ENCODE measurements around the gene PARN. TPM values are rescaled to one million over a fixed set of nuclear protein-coding genes. Genes with fewer than 3 reads are reported as not detected.

PARN gene
- total and polyA plus RNA-seq, 9 of the 15 experiments (the other 6 are each of a cell fraction or from before 2014, with no cell fraction given) = 9.6 to 51.3 (median 40.4) TPM

GRCh38 chr16:14501331-14502255 is 128.5 kb downstream of the PARN start (continued):
- TF ChIP-seq SFPQ (IDR thresholded peaks at IDR 0.05; ENCODE audit: low read depth, low read length) (no peak), CXXC5 (CRISPR knock-in tag; IDR thresholded peaks at IDR 0.05) (0 out of 2 replicates have a peak, but pooled peaks have one; percentile 27), SMARCC2 (IDR thresholded peaks at IDR 0.05; ENCODE audit: low read depth) (0 out of 2 replicates have a peak, but pooled peaks have one; percentile 68), MITF (IDR thresholded peaks at IDR 0.05) (no peak), MXI1 (IDR thresholded peaks at IDR 0.05; ENCODE audit: low read depth, low read length) (no peak), HDAC1 (IDR thresholded peaks at IDR 0.05) (peak in 1 of 2 experiments; percentile 78; a peak in 2 of 4 replicates), TAL1 (IDR thresholded peaks at IDR 0.05) (no peak), SMARCA4 (IDR thresholded peaks at IDR 0.05) (peak; percentile 83), HNRNPUL1 (IDR thresholded peaks at IDR 0.05; ENCODE audit: low read length) (no peak), ZNF165 (CRISPR knock-in tag; IDR thresholded peaks at IDR 0.05; ENCODE audit: borderline replicate concordance) (no peak), TCF3 (CRISPR knock-in tag; IDR thresholded peaks at IDR 0.05) (peak; percentile 33; the same call in 1 of the 2 replicates), ELF4 (CRISPR knock-in tag; IDR thresholded peaks at IDR 0.05) (peak; percentile 21; the same call in 1 of the 2 replicates)
- TF ChIP-seq, protein P1, sequence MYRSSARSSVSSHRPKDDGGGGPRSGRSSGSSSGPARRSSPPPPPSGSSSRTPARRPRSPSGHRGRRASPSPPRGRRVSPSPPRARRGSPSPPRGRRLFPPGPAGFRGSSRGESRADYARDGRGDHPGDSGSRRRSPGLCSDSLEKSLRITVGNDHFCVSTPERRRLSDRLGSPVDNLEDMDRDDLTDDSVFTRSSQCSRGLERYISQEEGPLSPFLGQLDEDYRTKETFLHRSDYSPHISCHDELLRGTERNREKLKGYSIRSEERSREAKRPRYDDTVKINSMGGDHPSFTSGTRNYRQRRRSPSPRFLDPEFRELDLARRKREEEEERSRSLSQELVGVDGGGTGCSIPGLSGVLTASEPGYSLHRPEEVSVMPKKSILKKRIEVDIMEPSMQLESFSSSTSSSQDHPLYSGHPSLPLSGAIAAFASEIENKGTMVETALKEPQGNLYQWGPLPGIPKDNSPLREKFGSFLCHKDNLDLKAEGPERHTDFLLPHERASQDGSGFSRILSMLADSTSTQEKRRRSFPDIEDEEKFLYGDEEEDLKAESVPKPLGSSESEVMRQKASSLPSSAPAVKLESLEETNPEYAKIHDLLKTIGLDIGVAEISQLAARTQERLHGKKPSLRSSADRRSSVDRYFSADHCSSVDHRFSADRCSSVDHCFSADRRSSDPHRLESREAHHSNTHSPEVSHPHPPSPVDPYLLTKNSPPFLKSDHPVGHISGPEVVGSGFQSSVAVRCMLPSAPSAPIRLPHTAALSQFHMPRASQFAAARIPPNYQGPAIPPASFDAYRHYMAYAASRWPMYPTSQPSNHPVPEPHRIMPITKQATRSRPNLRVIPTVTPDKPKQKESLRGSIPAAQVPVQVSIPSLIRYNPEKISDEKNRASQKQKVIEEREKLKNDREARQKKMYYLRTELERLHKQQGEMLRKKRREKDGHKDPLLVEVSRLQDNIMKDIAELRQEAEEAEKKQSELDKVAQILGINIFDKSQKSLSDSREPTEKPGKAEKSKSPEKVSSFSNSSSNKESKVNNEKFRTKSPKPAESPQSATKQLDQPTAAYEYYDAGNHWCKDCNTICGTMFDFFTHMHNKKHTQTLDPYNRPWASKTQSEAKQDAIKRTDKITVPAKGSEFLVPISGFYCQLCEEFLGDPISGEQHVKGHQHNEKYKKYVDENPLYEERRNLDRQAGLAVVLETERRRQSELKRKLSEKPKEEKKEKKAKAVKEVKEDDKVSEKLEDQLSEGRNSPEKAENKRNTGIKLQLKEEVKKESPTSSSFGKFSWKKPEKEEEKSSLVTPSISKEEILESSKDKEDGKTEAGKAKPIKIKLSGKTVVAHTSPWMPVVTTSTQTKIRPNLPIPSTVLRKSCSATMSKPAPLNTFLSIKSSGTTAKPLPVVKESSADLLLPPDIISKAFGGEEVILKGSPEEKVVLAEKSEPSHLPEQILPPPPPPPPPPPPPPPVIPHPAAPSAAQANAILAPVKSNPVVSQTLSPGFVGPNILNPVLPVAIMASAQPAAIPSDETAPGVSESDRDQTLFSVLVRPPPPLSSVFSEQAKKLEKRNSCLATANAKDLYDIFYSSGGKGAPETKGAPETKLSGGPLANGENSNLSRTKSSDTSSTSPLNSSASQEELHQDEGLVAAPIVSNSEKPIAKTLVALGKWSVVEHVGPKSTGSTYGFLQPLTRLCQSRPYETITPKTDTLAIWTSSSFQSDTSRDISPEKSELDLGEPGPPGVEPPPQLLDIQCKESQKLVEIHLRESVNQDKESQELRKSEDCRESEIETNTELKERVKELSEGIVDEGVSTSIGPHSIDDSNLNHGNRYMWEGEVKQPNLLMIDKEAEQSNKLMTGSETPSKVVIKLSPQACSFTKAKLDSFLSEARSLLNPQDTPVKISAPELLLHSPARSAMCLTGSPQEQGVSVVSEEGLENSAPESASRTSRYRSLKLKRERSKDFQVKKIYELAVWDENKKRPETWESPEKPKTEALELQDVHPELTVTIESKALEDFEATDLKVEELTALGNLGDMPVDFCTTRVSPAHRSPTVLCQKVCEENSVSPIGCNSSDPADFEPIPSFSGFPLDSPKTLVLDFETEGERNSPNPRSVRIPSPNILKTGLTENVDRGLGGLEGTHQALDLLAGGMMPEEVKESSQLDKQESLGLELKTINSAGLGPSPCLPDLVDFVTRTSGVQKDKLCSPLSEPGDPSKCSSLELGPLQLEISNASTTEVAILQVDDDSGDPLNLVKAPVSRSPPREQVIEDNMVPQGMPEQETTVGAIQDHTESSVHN (IDR thresholded peaks at IDR 0.05; ENCODE audit: borderline replicate concordance in 1 of 2, low read depth in 1 of 2) = peak in 1 of 2 experiments; percentile 81; a peak in 2 of 4 replicates

Data from K562 (cell line).